Activated CD8-positive, alpha-beta T cell treated with anti-CD3 and anti-CD28 coated beads for 36 hours (primary cell): Measurements from ENCODE around the gene PSG5. TPM values are rescaled to one million over a fixed set of nuclear protein-coding genes. Genes with fewer than 3 reads are reported as not detected.
"Not testable (repeated sequence)": the region's sequence is repeated elsewhere in the genome, so short reads cannot be mapped to it uniquely, and the experiment has no call there.

Experiments used
- ATAC-seq: fragments of 200-7000 bp; cut with Tn5 transposase; one replicate; pipeline ENCODE4 v1.10.0; 2021; ENCODE audit warnings: mild to moderate bottlenecking, moderate library complexity
- CTCF ChIA-PET: fragments of 350-600 bp; sonication (Branson Sonifier 250); formaldehyde crosslinking; loops from one replicate; lab custom pipeline; 2021; ENCODE audit warnings: antibody characterized with exemption; lab: Charles Lee
- POLR2A ChIA-PET: fragments of 350-600 bp; sonication (Branson Sonifier 250); formaldehyde crosslinking; loops from one replicate; lab custom pipeline; 2021; ENCODE audit warnings: antibody characterized with exemption; lab: Charles Lee
- DNase-seq: peaks from one replicate; pipeline ENCODE4 v3.0.0-alpha.2; 2020
- H3K27ac Mint-ChIP-seq: one replicate; pipeline ENCODE4 v1.8.0; 2021; ENCODE audit warnings: mild to moderate bottlenecking, mixed read lengths
- H3K27me3 Mint-ChIP-seq: one replicate; pipeline ENCODE4 v1.8.0; 2021; ENCODE audit warnings: mixed read lengths
- H3K36me3 Mint-ChIP-seq: one replicate; pipeline ENCODE4 v1.8.0; 2021; ENCODE audit warnings: low read depth, mixed read lengths
- H3K4me1 Mint-ChIP-seq: one replicate; pipeline ENCODE4 v1.8.0; 2021; ENCODE audit warnings: low read depth, mixed read lengths
- H3K4me3 Mint-ChIP-seq: one replicate; pipeline ENCODE4 v1.8.0; 2021; ENCODE audit warnings: mild to moderate bottlenecking, moderate library complexity, mixed read lengths
- H3K9me3 Mint-ChIP-seq: one replicate; pipeline ENCODE4 v1.8.0; 2021; ENCODE audit warnings: mixed read lengths
- CTCF ChIP-seq: fragments of 200-600 bp; IDR thresholded peaks from one replicate; pipeline ENCODE4 v1.8.0; 2022; ENCODE audit warnings: antibody characterized with exemption, mild to moderate bottlenecking
- intact Hi-C: fragments of 100-400 bp; cut with micrococcal nuclease; formaldehyde crosslinking; loops from one replicate; pipeline ENCODE4 v1.10.0; 2022
- total RNA-seq, 2 experiments: library from RNA; stranded (reverse); gene quantifications; one replicate each; pipeline ENCODE4 v1.2.3, GENCODE V29; 2021

Gene PSG5
- total RNA-seq, 2 experiments from 2014 or later = not detected

GRCh38 chr19:43152214-43152613, 34.1 kb downstream of the PSG5 start:
- peaks cover 7% of the 10 kb centered on the region for H3K27me3 Mint-ChIP-seq
- intact Hi-C loops = no loop called here
- no peaks in the 10 kb centered on the region for H3K4me1 Mint-ChIP-seq
- H3K27ac Mint-ChIP-seq = no peak overlapping the region
- H3K9me3 Mint-ChIP-seq = peaks cover 3% of the 10 kb centered on the region
- POLR2A ChIA-PET = no interaction called here
- no peak overlapping the region for H3K4me3 Mint-ChIP-seq
- DNase-seq (no peak), ATAC-seq (no peak)
- no peak for TF ChIP-seq CTCF
- CTCF ChIA-PET = no interaction called here
- H3K36me3 Mint-ChIP-seq = no peaks in the 10 kb centered on the region

- intact Hi-C loops, ATAC-seq, POLR2A ChIA-PET, DNase-seq, H3K9me3 Mint-ChIP-seq, H3K4me1 Mint-ChIP-seq, H3K36me3 Mint-ChIP-seq, H3K27ac Mint-ChIP-seq, CTCF ChIA-PET, H3K4me3 Mint-ChIP-seq: not testable (repeated sequence)
- peaks cover 18% of the 10 kb centered on the region for H3K27me3 Mint-ChIP-seq
These were observed 36.5 kb downstream of the PSG5 start for GRCh38 chr19:43149788-43150187.

- no peak for TF ChIP-seq CTCF
- Mint-ChIP-seq H3K27ac (no peak overlapping the region), H3K9me3 (no peaks in the 10 kb centered on the region), H3K4me1 (no peaks in the 10 kb centered on the region), H3K36me3 (no peaks in the 10 kb centered on the region), H3K4me3 (no peak overlapping the region), H3K27me3 (peaks cover 18% of the 10 kb centered on the region)
- ATAC-seq (no peak), DNase-seq (no peak)
- intact Hi-C loops = no loop called here
- POLR2A ChIA-PET = no interaction called here
- CTCF ChIA-PET = no interaction called here
These were observed 38.1 kb downstream of the PSG5 start for GRCh38 chr19:43148233-43148632.

GRCh38 chr19:43141763-43142162, 44.6 kb downstream of the PSG5 start:
- DNase-seq, ATAC-seq, H3K9me3 Mint-ChIP-seq, CTCF ChIA-PET, H3K36me3 Mint-ChIP-seq, H3K27ac Mint-ChIP-seq, POLR2A ChIA-PET, intact Hi-C loops, H3K4me1 Mint-ChIP-seq, H3K4me3 Mint-ChIP-seq: not testable (repeated sequence)
- peaks cover 14% of the 10 kb centered on the region for H3K27me3 Mint-ChIP-seq

GRCh38 chr19:43132696-43133095, 53.6 kb downstream of the PSG5 start:
- H3K27me3 Mint-ChIP-seq = peaks cover 4% of the 10 kb centered on the region
- H3K4me1 Mint-ChIP-seq = no peaks in the 10 kb centered on the region
- H3K9me3 Mint-ChIP-seq = peaks cover 2% of the 10 kb centered on the region
- ChIA-PET CTCF (no interaction called here), POLR2A (no interaction called here)
- no peak overlapping the region for H3K27ac Mint-ChIP-seq
- no peak overlapping the region for H3K4me3 Mint-ChIP-seq
- DNase-seq (no peak), ATAC-seq (no peak)
- no peak for TF ChIP-seq CTCF
- intact Hi-C loops = no loop called here
- H3K36me3 Mint-ChIP-seq = no peaks in the 10 kb centered on the region

- H3K27me3 Mint-ChIP-seq, H3K4me3 Mint-ChIP-seq, H3K36me3 Mint-ChIP-seq, CTCF ChIA-PET, H3K27ac Mint-ChIP-seq, DNase-seq, POLR2A ChIA-PET, intact Hi-C loops, H3K4me1 Mint-ChIP-seq, H3K9me3 Mint-ChIP-seq, ATAC-seq: not testable (repeated sequence)
These were observed 55.0 kb downstream of the PSG5 start for GRCh38 chr19:43131281-43131842.

- intact Hi-C loops, ATAC-seq, H3K4me1 Mint-ChIP-seq, CTCF ChIA-PET, H3K4me3 Mint-ChIP-seq, H3K27me3 Mint-ChIP-seq, H3K9me3 Mint-ChIP-seq, H3K36me3 Mint-ChIP-seq, POLR2A ChIA-PET, H3K27ac Mint-ChIP-seq, DNase-seq: not testable (repeated sequence)
These were observed 57.1 kb downstream of the PSG5 start for GRCh38 chr19:43129197-43129596.

GRCh38 chr19:43127336-43127735, 59.0 kb downstream of the PSG5 start:
- H3K9me3 Mint-ChIP-seq, H3K4me1 Mint-ChIP-seq, ATAC-seq, H3K27me3 Mint-ChIP-seq, DNase-seq, POLR2A ChIA-PET, intact Hi-C loops, H3K27ac Mint-ChIP-seq, H3K4me3 Mint-ChIP-seq, CTCF ChIA-PET, H3K36me3 Mint-ChIP-seq: not testable (repeated sequence)
